CD4-positive, alpha-beta T cell (primary cell): ENCODE data around the gene CCNB2. TPM values are rescaled to one million over a fixed set of nuclear protein-coding genes. Genes with fewer than 3 reads are reported as not detected.

ENCODE experiments used
- ATAC-seq: fragments of 200-7000 bp; cut with Tn5 transposase; one replicate; pipeline ENCODE4 v1.10.0; 2022; ENCODE audit warnings: mild to moderate bottlenecking; ENCODE audit not compliant: poor library complexity
- CTCF ChIA-PET: fragments of 350-600 bp; sonication (Branson Sonifier 250); formaldehyde crosslinking; loops from one replicate; lab custom pipeline; 2021; ENCODE audit warnings: antibody characterized with exemption, inconsistent platforms; lab: Charles Lee
- POLR2A ChIA-PET: fragments of 350-600 bp; sonication (Branson Sonifier 250); formaldehyde crosslinking; loops from one replicate; lab custom pipeline; 2021; ENCODE audit warnings: antibody characterized with exemption, inconsistent platforms; lab: Charles Lee
- DNase-seq, 14 experiments: peaks; one replicate each; pipeline ENCODE4 v3.0.0-alpha.2; 2013 to 2020; ENCODE audit warnings: mixed read lengths in 2 of 14
- H3K27ac ChIP-seq, 2 donors: one replicate each; pipeline versions ENCODE4 v1.5.1 to v1.7.0; 2013; ENCODE audit warnings: low read length in 2 of 2, low read depth in 1 of 2, mild to moderate bottlenecking in 1 of 2
- H3K27me3 ChIP-seq, 2 experiments: 1 replicate in 1 of 2; 2 replicates in 1 of 2; pipeline versions ENCODE4 v1.6.1 to v1.7.0; 2013; ENCODE audit warnings: low read length in 2 of 2, control low read depth in 1 of 2, mild to moderate bottlenecking in 1 of 2, moderate library complexity in 1 of 2; ENCODE audit not compliant: insufficient read depth in 2 of 2, control insufficient read depth in 1 of 2
- H3K36me3 ChIP-seq: one replicate; pipeline ENCODE4 v1.6.1; 2013; ENCODE audit warnings: low read length, control low read depth; ENCODE audit not compliant: insufficient read depth
- H3K4me1 ChIP-seq: one replicate; pipeline ENCODE4 v1.6.1; 2013; ENCODE audit warnings: low read length, control low read depth; ENCODE audit not compliant: insufficient read depth
- H3K4me3 ChIP-seq: one replicate; pipeline ENCODE4 v1.5.1; 2013; ENCODE audit warnings: mild to moderate bottlenecking, low read length, moderate library complexity
- H3K9me3 ChIP-seq, 2 experiments: 1 replicate in 1 of 2; 2 replicates in 1 of 2; pipeline versions ENCODE4 v1.6.1 to v1.7.0; 2013; ENCODE audit warnings: low read length in 2 of 2, mild to moderate bottlenecking in 2 of 2, control low read depth in 1 of 2, moderate library complexity in 1 of 2; ENCODE audit not compliant: control insufficient read depth in 1 of 2, insufficient read depth in 1 of 2
- H3K27ac Mint-ChIP-seq: one replicate; pipeline ENCODE4 v1.8.0; 2020; ENCODE audit warnings: mixed read lengths
- H3K27me3 Mint-ChIP-seq: one replicate; pipeline ENCODE4 v1.8.0; 2021; ENCODE audit warnings: mixed read lengths
- H3K36me3 Mint-ChIP-seq: one replicate; pipeline ENCODE4 v1.8.0; 2021; ENCODE audit warnings: low read depth, mixed read lengths
- H3K4me1 Mint-ChIP-seq: one replicate; pipeline ENCODE4 v1.8.0; 2021; ENCODE audit warnings: low read depth, mixed read lengths
- H3K4me3 Mint-ChIP-seq: one replicate; pipeline ENCODE4 v1.8.0; 2020; ENCODE audit warnings: mild to moderate bottlenecking, mixed read lengths
- H3K9me3 Mint-ChIP-seq: one replicate; pipeline ENCODE4 v1.8.0; 2020; ENCODE audit warnings: mixed read lengths
- intact Hi-C, 2 experiments: fragments of 100-400 bp; cut with DNase I in 1 of 2; cut with micrococcal nuclease in 1 of 2; formaldehyde crosslinking; loops; one replicate each; pipeline versions ENCODE4 v1.15.1 to v1.9.0; 2023 to 2025; cut with DNase I, micrococcal nuclease
- total RNA-seq, 174 experiments: library from RNA in 2 of 174; stranded (reverse) in 2 of 174; gene quantifications; one replicate each; pipeline ENCODE4 v1.2.3 and lab custom pipeline; 2021 to 2026
- TF ChIP-seq, protein P1 (sequence below): fragments of 200-600 bp; IDR thresholded peaks from one replicate; pipeline ENCODE4 v1.8.0; 2022; ENCODE audit warnings: antibody characterized with exemption, mild to moderate bottlenecking

The CCNB2 gene
- total RNA-seq, 2 experiments from 2014 or later: 0.85 TPM; not detected in 1

DNA sequence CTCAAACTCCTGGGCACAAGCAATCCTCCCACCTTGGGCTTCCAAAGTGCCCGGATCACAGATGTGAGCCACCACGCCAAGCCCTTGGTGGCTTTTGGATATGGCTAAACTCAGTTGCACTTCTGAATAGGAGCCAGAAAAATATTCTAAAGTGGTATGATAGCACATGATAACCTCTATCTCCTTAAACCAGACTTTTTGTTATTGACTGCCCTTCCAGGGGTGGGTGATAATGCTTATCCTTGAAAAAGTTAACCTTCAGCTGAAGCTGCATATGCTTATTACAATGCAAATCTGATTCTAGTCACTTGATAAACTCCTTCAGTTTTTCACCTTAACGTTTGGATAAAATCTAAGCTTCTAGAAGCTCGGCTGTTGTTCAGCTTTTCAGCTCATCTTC lies 6.3 kb downstream of the CCNB2 start:
- ATAC-seq: no peak
- intact Hi-C loops: no loop called here
- H3K27ac ChIP-seq: no peak overlapping the region
- H3K27me3 ChIP-seq: no peaks in the 10 kb centered on the region
- no peaks in the 10 kb centered on the region for H3K4me1 Mint-ChIP-seq
- H3K36me3 Mint-ChIP-seq: no peaks in the 10 kb centered on the region
- POLR2A ChIA-PET: no interaction called here
- no peak overlapping the region for H3K4me3 ChIP-seq
- H3K27me3 Mint-ChIP-seq: no peaks in the 10 kb centered on the region
- CTCF ChIA-PET: interaction anchor here (1.0 kb wide), 1 partner anchor 154 kb away, joined by 3 read pairs; no protein-coding TSS in a partner anchor
- H3K9me3 ChIP-seq: no peaks in the 10 kb centered on the region
- TF ChIP-seq, protein P1, sequence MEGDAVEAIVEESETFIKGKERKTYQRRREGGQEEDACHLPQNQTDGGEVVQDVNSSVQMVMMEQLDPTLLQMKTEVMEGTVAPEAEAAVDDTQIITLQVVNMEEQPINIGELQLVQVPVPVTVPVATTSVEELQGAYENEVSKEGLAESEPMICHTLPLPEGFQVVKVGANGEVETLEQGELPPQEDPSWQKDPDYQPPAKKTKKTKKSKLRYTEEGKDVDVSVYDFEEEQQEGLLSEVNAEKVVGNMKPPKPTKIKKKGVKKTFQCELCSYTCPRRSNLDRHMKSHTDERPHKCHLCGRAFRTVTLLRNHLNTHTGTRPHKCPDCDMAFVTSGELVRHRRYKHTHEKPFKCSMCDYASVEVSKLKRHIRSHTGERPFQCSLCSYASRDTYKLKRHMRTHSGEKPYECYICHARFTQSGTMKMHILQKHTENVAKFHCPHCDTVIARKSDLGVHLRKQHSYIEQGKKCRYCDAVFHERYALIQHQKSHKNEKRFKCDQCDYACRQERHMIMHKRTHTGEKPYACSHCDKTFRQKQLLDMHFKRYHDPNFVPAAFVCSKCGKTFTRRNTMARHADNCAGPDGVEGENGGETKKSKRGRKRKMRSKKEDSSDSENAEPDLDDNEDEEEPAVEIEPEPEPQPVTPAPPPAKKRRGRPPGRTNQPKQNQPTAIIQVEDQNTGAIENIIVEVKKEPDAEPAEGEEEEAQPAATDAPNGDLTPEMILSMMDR: no peak
- no peaks in the 10 kb centered on the region for H3K9me3 Mint-ChIP-seq
- H3K36me3 ChIP-seq: no peaks in the 10 kb centered on the region
- H3K27ac Mint-ChIP-seq: no peak overlapping the region
- no peaks in the 10 kb centered on the region for H3K4me1 ChIP-seq
- no peak overlapping the region for H3K4me3 Mint-ChIP-seq
- DNase-seq: no peak

DNA sequence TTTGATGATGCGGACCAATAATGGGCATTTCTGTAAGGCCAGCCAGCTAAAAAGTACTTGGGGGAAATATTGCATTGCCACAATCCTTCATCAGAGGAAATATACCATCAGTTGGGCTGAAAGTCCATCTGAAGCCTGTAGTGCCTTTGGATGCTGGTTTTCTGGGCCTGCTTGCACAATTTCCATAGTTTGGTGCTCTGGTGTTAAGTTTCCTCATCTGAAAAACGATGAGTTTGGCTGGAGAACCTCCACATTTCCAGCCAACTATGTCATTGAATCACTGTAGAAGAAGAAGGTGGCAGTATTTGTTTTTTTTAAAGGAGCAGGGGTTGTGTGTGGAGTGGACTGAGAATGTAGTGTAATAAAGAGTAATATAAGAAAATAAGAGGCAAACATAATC lies 10.1 kb downstream of the CCNB2 start:
- no peaks in the 10 kb centered on the region for H3K9me3 ChIP-seq
- ATAC-seq: no peak
- DNase-seq: no peak
- intact Hi-C loops: no loop called here
- H3K9me3 Mint-ChIP-seq: no peaks in the 10 kb centered on the region
- no peak overlapping the region for H3K4me3 Mint-ChIP-seq
- H3K36me3 Mint-ChIP-seq: no peaks in the 10 kb centered on the region
- H3K27ac Mint-ChIP-seq: no peak overlapping the region
- no peaks in the 10 kb centered on the region for H3K4me1 Mint-ChIP-seq
- H3K4me3 ChIP-seq: no peak overlapping the region
- H3K4me1 ChIP-seq: no peaks in the 10 kb centered on the region
- ChIA-PET POLR2A (no interaction called here), CTCF (no interaction called here)
- no peaks in the 10 kb centered on the region for H3K36me3 ChIP-seq
- TF ChIP-seq, protein P1: no peak
- H3K27me3 ChIP-seq: no peaks in the 10 kb centered on the region
- H3K27ac ChIP-seq: no peak overlapping the region
- no peaks in the 10 kb centered on the region for H3K27me3 Mint-ChIP-seq

DNA sequence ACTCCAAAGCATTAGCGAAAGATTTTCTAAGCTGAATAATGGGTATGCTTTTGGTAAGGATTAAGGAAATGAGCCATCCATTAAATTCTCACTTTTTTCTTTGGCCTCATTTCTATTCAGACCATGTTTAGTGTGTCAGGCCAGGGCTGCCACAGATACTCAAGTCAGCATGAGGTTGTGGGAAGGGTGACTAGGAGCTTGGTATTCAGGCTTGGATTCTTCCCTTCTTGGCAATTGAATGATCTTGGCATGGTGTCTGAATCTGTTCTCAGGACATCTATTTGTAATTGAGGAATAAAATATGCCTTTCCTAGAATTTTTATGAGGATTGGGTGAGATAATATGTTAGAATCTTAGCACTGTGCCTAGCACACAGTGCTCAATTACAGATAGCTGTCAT lies 11.2 kb downstream of the CCNB2 start:
- POLR2A ChIA-PET: no interaction called here
- H3K27ac Mint-ChIP-seq: no peak overlapping the region
- H3K4me3 ChIP-seq: no peak overlapping the region
- CTCF ChIA-PET: no interaction called here
- H3K4me1 ChIP-seq: no peaks in the 10 kb centered on the region
- H3K36me3 Mint-ChIP-seq: no peaks in the 10 kb centered on the region
- no peak overlapping the region for H3K27ac ChIP-seq
- intact Hi-C loops: no loop called here
- TF ChIP-seq, protein P1: no peak
- H3K4me3 Mint-ChIP-seq: no peak overlapping the region
- ATAC-seq: no peak
- no peaks in the 10 kb centered on the region for H3K4me1 Mint-ChIP-seq
- no peaks in the 10 kb centered on the region for H3K9me3 ChIP-seq
- H3K27me3 Mint-ChIP-seq: no peaks in the 10 kb centered on the region
- H3K27me3 ChIP-seq: no peaks in the 10 kb centered on the region
- no peaks in the 10 kb centered on the region for H3K9me3 Mint-ChIP-seq
- H3K36me3 ChIP-seq: no peaks in the 10 kb centered on the region
- DNase-seq: no peak
